Stomach (tissue), 9 donors: Measurements from ENCODE around the gene RBFOX2. TPM values are rescaled to one million over a fixed set of nuclear protein-coding genes. Genes with fewer than 3 reads are reported as not detected.
A peak's percentile ranks its signal among the peaks of the same experiment; 100 is the strongest.

ENCODE experiments used
- DNase-seq, 2 donors: peaks; one replicate each; pipeline versions ENCODE4 v3.0.0 to v3.0.0-alpha.2; 2013 to 2019
- H3K27ac ChIP-seq, 5 donors: fragments of 200-600 bp in 4 of 5; sonication (generic) in 4 of 5; one replicate each; pipeline ENCODE4 v1.5.1; 2013 to 2019; ENCODE audit warnings: mild to moderate bottlenecking in 1 of 5, moderate library complexity in 1 of 5
- H3K27me3 ChIP-seq, 3 donors: fragments of 200-600 bp; sonication (generic); one replicate each; pipeline ENCODE4 v1.5.1; 2017 to 2019; ENCODE audit warnings: mixed run types in 1 of 3
- H3K36me3 ChIP-seq, 4 donors: fragments of 200-600 bp; sonication (generic); 1 replicate in 3 of 4; 2 replicates in 1 of 4; pipeline ENCODE4 v1.5.1; 2016 to 2019
- H3K4me1 ChIP-seq, 4 donors: fragments of 200-600 bp; sonication (generic); one replicate each; pipeline ENCODE4 v1.5.1; 2016 to 2019
- H3K4me3 ChIP-seq, 4 donors: fragments of 200-600 bp; sonication (generic) in 3 of 4; one replicate each; pipeline ENCODE4 v1.5.1; 2016 to 2019; ENCODE audit warnings: mild to moderate bottlenecking in 1 of 4
- H3K9me3 ChIP-seq, 4 donors: fragments of 200-600 bp; sonication (generic); one replicate each; pipeline ENCODE4 v1.5.1; 2016 to 2019
- CTCF ChIP-seq, 7 experiments: fragments of 450-650 bp in 4 of 7; fragments of 200-600 bp in 3 of 7; sonication (generic) in 3 of 7; IDR thresholded peaks; one replicate each; pipeline ENCODE4 v1.5.1; 2016 to 2019; ENCODE audit warnings: antibody characterized with exemption in 7 of 7, control low read depth in 2 of 7, mild to moderate bottlenecking in 1 of 7
- EP300 ChIP-seq: sonication (generic); formaldehyde crosslinking; IDR thresholded peaks from one replicate; pipeline ENCODE4 v1.6.1; 2017; ENCODE audit warnings: antibody characterized with exemption
- POLR2A ChIP-seq, 4 donors: fragments of 450-650 bp; IDR thresholded peaks; one replicate each; pipeline ENCODE4 v1.6.1; 2016; ENCODE audit warnings: antibody characterized with exemption in 4 of 4, control low read depth in 2 of 4, mild to moderate bottlenecking in 1 of 4, moderate library complexity in 1 of 4
- POLR2AphosphoS5 ChIP-seq, 3 donors: sonication (generic); formaldehyde crosslinking; IDR thresholded peaks; one replicate each; pipeline ENCODE4 v1.6.1; 2016; ENCODE audit warnings: antibody characterized with exemption in 3 of 3
- WGBS, 5 donors: extraction: QIAGEN DNeasy Blood & Tissue Kit in 3 of 5; methylation state at CpG; one replicate each; pipeline versions ENCODE4 v1.1.5 to v1.1.7; 2013 to 2018; 5-methylcytosine and 5-hydroxymethylcytosine counted together
- intact Hi-C: fragments of 100-400 bp; cut with DNase I; formaldehyde crosslinking; loops from one replicate; pipeline ENCODE4 v1.15.1; 2023; ENCODE audit warnings: low total_unique reads
- polyA plus RNA-seq, 3 donors: library from polyadenylated mRNA; stranded (reverse); fragments of 200-250 nt; gene quantifications; one replicate each; pipeline ENCODE4 v1.2.3, GENCODE V29; 2013
- total RNA-seq, 5 donors: library from RNA; depleted of rRNA; stranded (reverse); fragments of >200 nt; gene quantifications; one replicate each; pipeline versions ENCODE4 v1.1.0 to v1.2.3, GENCODE V29; 2014 to 2016
- donor health status: healthy with polysubstance abuse.
- donor health status: Bipolar disorder and iron deficiency.
- donor health status: healthy.

Gene RBFOX2
- total and polyA plus RNA-seq, 8 donors: 14.9 to 176 (median 46.7) TPM

- Histone ChIP-seq H3K36me3 (peaks cover 0 to 5% (median 0%) of the 10 kb centered on the region in 4 donors), H3K4me1 (peaks cover 0 to 5% (median 0%) of the 10 kb centered on the region in 4 donors), H3K27me3 (no peaks in the 10 kb centered on the region), H3K4me3 (no peak overlapping the region), H3K27ac (no peak overlapping the region), H3K9me3 (no peaks in the 10 kb centered on the region)
- TF ChIP-seq POLR2A (IDR thresholded peaks at IDR 0.05) (no peak), EP300 (no peak), POLR2AphosphoS5 (IDR thresholded peaks at IDR 0.05) (no peak), CTCF (IDR thresholded peaks at IDR 0.05) (no peak)
- intact Hi-C loops: no loop called here
- 48 to 79% (median 69%) methylated on average over 9 to 10 of the region's 10 CpGs for WGBS, 5 donors
- DNase-seq: no peak
These were observed 297.3 kb downstream of the RBFOX2 start for GRCh38 chr22:35731321-35731720.

- H3K27me3 ChIP-seq: no peaks in the 10 kb centered on the region
- intact Hi-C loops: no loop called here
- 82 to 97% (median 93%) methylated on average over 2 of the region's 2 CpGs for WGBS, 5 donors
- TF ChIP-seq POLR2AphosphoS5 (IDR thresholded peaks at IDR 0.05) (no peak), POLR2A (IDR thresholded peaks at IDR 0.05) (no peak), EP300 (no peak), CTCF (IDR thresholded peaks at IDR 0.05) (no peak)
- no peak overlapping the region for H3K27ac ChIP-seq
- H3K9me3 ChIP-seq: no peaks in the 10 kb centered on the region
- DNase-seq: no peak
- H3K36me3 ChIP-seq: no peaks in the 10 kb centered on the region
- H3K4me1 ChIP-seq: peaks cover 0 to 5% (median 0%) of the 10 kb centered on the region in 4 donors
- H3K4me3 ChIP-seq: no peak overlapping the region
These were observed 299.3 kb downstream of the RBFOX2 start for GRCh38 chr22:35729309-35729698.

DNA sequence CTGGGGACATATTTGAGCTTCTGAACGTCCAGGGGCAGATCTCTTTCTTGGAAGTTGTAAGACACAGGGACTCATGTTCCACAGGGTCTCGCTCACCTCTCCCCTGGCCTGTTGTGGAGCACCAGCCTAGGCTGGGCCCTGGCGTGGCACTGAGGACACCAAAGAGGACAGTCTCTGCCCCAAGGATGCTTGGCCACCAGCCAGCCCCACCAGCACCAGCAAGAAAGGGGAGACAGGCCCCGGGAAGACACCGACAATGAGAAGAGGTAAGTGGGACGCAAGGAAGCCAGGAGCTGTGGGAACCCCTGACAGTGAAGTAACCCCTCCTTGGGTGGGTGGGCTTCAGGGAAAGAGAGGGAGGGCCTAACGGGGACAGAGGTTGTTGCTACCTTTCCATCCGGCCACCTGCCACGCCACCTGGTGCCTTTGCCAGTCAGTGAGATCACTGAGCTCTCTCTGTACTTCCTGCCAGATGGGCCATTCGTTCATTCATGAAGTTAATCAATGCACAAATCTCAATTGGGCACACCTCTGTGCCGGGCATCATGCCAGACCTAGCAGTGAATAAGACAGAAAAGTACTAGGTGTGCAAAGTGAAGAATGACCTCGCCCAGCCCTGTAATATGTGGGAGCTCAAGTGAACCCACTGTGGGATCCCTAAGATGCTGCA lies 299.9 kb downstream of the RBFOX2 start:
- intact Hi-C loops: no loop called here
- TF ChIP-seq CTCF (IDR thresholded peaks at IDR 0.05) (no peak), EP300 (no peak), POLR2AphosphoS5 (IDR thresholded peaks at IDR 0.05) (peak in 1 of 3 donors; percentile 50)
- Histone ChIP-seq H3K4me1 (peaks cover 0 to 5% (median 0%) of the 10 kb centered on the region in 4 donors), H3K27ac (no peak overlapping the region), H3K4me3 (no peak overlapping the region), H3K36me3 (no peaks in the 10 kb centered on the region), H3K27me3 (no peaks in the 10 kb centered on the region), H3K9me3 (no peaks in the 10 kb centered on the region)
- peak; percentile 63 to 76 for DNase-seq
- WGBS, 5 donors: 55 to 69% (median 60%) methylated on average over 12 of the region's 12 CpGs

DNA sequence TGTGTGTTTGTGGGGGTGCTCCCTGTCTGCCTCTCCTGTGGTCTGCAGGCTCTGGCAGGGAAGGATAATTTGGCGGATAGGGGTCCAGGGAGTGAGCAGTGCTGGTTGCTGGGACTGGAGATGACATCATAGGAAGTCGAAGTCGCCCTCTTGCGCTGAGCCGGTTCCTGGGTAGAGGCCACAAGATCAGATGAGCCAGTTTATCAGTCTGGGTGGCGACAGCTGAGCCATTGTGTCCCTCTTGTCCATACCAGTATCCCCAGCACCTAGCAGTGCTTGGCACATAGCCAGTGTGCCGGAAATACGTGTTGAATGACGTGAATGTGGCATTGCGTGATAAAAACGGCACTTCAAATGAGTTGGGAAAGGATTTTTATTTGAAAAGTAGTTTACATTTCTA lies 301.2 kb downstream of the RBFOX2 start:
- Histone ChIP-seq H3K27me3 (no peaks in the 10 kb centered on the region), H3K4me3 (no peak overlapping the region), H3K4me1 (peaks cover 0 to 5% (median 0%) of the 10 kb centered on the region in 4 donors), H3K36me3 (no peaks in the 10 kb centered on the region), H3K9me3 (no peaks in the 10 kb centered on the region), H3K27ac (no peak overlapping the region)
- WGBS, 5 donors: 74 to 80% (median 77%) methylated on average over 11 of the region's 11 CpGs
- DNase-seq: peak in 1 of 2 donors; percentile 24
- intact Hi-C loops: no loop called here
- TF ChIP-seq POLR2A (IDR thresholded peaks at IDR 0.05) (no peak), POLR2AphosphoS5 (IDR thresholded peaks at IDR 0.05) (no peak), CTCF (IDR thresholded peaks at IDR 0.05) (no peak), EP300 (no peak)
